Transverse colon (tissue), 4 donors: Measurements from ENCODE around the gene SIDT2.

Experiments
- EP300 ChIP-seq: sonication (generic); formaldehyde crosslinking; IDR thresholded peaks from one replicate; pipeline ENCODE4 v1.6.1; 2017; ENCODE audit warnings: antibody characterized with exemption, low read depth
- POLR2A ChIP-seq: fragments of 450-650 bp; IDR thresholded peaks from one replicate; pipeline ENCODE4 v1.6.1; 2016; ENCODE audit warnings: antibody characterized with exemption, mild to moderate bottlenecking, moderate library complexity
- POLR2AphosphoS5 ChIP-seq, 3 donors: sonication (generic); formaldehyde crosslinking; IDR thresholded peaks; one replicate each; pipeline ENCODE4 v1.6.1; 2016; ENCODE audit warnings: antibody characterized with exemption in 3 of 3
- TF ChIP-seq, protein P1 (sequence below), 5 experiments: fragments of 200-600 bp in 3 of 5; fragments of 450-650 bp in 2 of 5; sonication (generic) in 3 of 5; IDR thresholded peaks; 1 replicate in 2 of 5; 2 replicates in 3 of 5; pipeline ENCODE4 v1.5.1; 2016 to 2017; ENCODE audit warnings: antibody characterized with exemption in 5 of 5, inconsistent platforms in 3 of 5, mild to moderate bottlenecking in 2 of 5, moderate library complexity in 1 of 5

DNA sequence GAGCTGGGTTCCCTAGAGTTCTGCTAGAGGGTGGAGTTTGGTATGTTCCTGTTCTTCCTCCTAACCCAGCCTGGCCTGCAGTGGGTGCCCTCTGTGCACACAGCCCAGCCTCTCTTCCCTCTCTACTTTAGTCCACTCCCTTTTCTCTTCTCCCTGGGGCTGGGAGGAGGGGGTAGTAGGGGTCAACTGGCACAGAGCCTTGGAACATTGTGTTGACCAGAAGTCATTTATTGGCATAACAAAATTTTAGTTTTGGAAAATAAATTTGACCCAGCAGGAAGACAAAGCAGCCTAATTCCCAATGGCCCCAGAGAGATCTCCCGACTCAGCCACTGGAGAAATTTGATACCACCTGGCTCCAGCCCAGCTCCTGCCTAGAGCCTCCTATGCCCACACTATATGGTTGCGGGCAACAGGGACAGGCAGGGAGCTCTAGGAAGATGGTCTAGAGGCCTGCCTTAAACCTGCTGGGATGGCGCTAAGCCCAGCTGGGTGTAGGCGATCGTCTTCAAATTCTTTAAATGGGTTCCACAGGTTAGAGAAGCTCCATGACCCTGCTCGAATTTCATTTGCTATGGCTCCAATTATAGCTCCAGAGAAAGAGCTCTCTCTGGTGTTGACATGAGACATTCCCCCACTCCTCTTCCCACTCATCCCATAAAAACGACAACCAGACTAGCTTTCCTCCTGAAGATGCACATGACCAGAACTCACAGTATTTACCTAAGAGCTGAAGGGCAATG, 43.4 kb downstream of the SIDT2 start:
- TF ChIP-seq, protein P1, sequence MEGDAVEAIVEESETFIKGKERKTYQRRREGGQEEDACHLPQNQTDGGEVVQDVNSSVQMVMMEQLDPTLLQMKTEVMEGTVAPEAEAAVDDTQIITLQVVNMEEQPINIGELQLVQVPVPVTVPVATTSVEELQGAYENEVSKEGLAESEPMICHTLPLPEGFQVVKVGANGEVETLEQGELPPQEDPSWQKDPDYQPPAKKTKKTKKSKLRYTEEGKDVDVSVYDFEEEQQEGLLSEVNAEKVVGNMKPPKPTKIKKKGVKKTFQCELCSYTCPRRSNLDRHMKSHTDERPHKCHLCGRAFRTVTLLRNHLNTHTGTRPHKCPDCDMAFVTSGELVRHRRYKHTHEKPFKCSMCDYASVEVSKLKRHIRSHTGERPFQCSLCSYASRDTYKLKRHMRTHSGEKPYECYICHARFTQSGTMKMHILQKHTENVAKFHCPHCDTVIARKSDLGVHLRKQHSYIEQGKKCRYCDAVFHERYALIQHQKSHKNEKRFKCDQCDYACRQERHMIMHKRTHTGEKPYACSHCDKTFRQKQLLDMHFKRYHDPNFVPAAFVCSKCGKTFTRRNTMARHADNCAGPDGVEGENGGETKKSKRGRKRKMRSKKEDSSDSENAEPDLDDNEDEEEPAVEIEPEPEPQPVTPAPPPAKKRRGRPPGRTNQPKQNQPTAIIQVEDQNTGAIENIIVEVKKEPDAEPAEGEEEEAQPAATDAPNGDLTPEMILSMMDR (IDR thresholded peaks at IDR 0.05), result no peak
- TF ChIP-seq POLR2AphosphoS5 (IDR thresholded peaks at IDR 0.05) (peak; percentile 59 to 83 (median 74)), POLR2A (peak; percentile 7), EP300 (peak; percentile 84)
